Endothelial cell of umbilical vein (primary cell): ENCODE results near the gene WDR77.

Experiments used
- POLR2A ChIP-seq: IDR thresholded peaks from 2 replicates; pipeline ENCODE4 v1.6.1; 2012; ENCODE audit warnings: low read depth, mild to moderate bottlenecking, control low read depth, low read length
- POLR2AphosphoS5 ChIP-seq: IDR thresholded peaks from 2 replicates; pipeline ENCODE4 v1.6.1; 2012; ENCODE audit warnings: low read depth, mild to moderate bottlenecking, control low read depth, low read length, moderate library complexity; ENCODE audit not compliant: insufficient read depth
- TF ChIP-seq, protein P1 (sequence below), 2 donors: IDR thresholded peaks; 1 replicate in 1 of 2; 2 replicates in 1 of 2; pipeline ENCODE4 v1.5.1; 2011; ENCODE audit warnings: low read length in 2 of 2, mild to moderate bottlenecking in 2 of 2, moderate library complexity in 2 of 2, control low read depth in 1 of 2, inconsistent platforms in 1 of 2, low read depth in 1 of 2; ENCODE audit not compliant: insufficient read depth in 1 of 2; ENCODE audit errors: extremely low read depth in 1 of 2

DNA sequence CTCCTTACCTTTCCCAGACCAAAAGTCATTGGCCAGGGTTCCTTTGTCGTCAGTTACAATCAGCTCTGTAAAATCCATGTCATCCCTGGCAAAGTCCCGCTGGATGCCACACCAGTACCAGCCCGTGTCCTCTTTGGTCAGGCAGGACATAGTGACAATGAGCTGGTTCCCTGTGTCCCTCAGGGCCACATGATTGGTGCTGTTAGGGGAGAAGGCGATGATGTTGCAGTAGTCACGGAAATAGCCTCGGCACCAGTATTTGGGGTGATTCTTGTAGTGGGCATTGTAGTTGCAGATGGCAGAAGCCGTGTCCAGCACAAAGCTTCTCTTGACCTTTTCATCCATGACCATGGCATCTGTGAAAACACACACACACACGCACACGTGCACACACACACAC, 39.6 kb upstream of the WDR77 start:
- TF ChIP-seq POLR2A (no peak), POLR2AphosphoS5 (no peak)
- TF ChIP-seq, protein P1, sequence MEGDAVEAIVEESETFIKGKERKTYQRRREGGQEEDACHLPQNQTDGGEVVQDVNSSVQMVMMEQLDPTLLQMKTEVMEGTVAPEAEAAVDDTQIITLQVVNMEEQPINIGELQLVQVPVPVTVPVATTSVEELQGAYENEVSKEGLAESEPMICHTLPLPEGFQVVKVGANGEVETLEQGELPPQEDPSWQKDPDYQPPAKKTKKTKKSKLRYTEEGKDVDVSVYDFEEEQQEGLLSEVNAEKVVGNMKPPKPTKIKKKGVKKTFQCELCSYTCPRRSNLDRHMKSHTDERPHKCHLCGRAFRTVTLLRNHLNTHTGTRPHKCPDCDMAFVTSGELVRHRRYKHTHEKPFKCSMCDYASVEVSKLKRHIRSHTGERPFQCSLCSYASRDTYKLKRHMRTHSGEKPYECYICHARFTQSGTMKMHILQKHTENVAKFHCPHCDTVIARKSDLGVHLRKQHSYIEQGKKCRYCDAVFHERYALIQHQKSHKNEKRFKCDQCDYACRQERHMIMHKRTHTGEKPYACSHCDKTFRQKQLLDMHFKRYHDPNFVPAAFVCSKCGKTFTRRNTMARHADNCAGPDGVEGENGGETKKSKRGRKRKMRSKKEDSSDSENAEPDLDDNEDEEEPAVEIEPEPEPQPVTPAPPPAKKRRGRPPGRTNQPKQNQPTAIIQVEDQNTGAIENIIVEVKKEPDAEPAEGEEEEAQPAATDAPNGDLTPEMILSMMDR (IDR thresholded peaks at IDR 0.05; ENCODE audit: extremely low read depth in 1 of 2, insufficient read depth in 1 of 2, low read depth in 1 of 2, low read length in 2 of 2): no peak
